WERI-Rb-1 (cell line): Measurements from ENCODE around the gene TMEM175.
A peak's percentile ranks its signal among the peaks of the same experiment; 100 is the strongest.

ENCODE experiments used
- DNase-seq: peaks from one replicate; pipeline ENCODE4 v3.0.0-alpha.2; 2020
- H3K27ac ChIP-seq: fragments of 250-450 bp; sonication (Bioruptor Pico); 2 replicates; pipeline ENCODE4 v1.5.1; 2020; ENCODE audit warnings: mild to moderate bottlenecking, moderate library complexity
- H3K27me3 ChIP-seq: fragments of 250-450 bp; sonication (Bioruptor Pico); 2 replicates; pipeline ENCODE4 v1.5.1; 2021; ENCODE audit warnings: mild to moderate bottlenecking, low read depth, moderate library complexity; ENCODE audit not compliant: insufficient read depth, severe bottlenecking
- H3K36me3 ChIP-seq: fragments of 250-450 bp; sonication (Bioruptor Pico); 2 replicates; pipeline ENCODE4 v1.5.1; 2020; ENCODE audit warnings: mild to moderate bottlenecking, moderate library complexity
- H3K4me3 ChIP-seq: 2 replicates; pipeline ENCODE4 v1.5.1; 2011; ENCODE audit warnings: low read depth, mild to moderate bottlenecking, control low read depth, low read length
- H3K9me3 ChIP-seq: fragments of 250-450 bp; sonication (Bioruptor Pico); 2 replicates; pipeline ENCODE4 v1.5.1; 2021; ENCODE audit warnings: mild to moderate bottlenecking, moderate library complexity; ENCODE audit not compliant: severe bottlenecking
- CTCF ChIP-seq: IDR thresholded peaks from 2 replicates; pipeline ENCODE4 v1.5.1; 2011; ENCODE audit warnings: low read depth, mild to moderate bottlenecking, control low read depth, inconsistent platforms, low read length

Gene TMEM175

GRCh38 chr4:895596-895995 is 36.7 kb upstream of the TMEM175 start:
- DNase-seq, result no peak

GRCh38 chr4:896216-896615 is 36.0 kb upstream of the TMEM175 start:
- Histone ChIP-seq H3K27me3 (no peaks in the 10 kb centered on the region), H3K27ac (no peak overlapping the region), H3K9me3 (no peaks in the 10 kb centered on the region), H3K4me3 (no peak overlapping the region), H3K36me3 (peaks cover 49% of the 10 kb centered on the region)
- peak; percentile 44 for TF ChIP-seq CTCF
- DNase-seq, result no peak

More at GRCh38 chr4:895596-895995, 36.7 kb upstream of the TMEM175 start:
- Histone ChIP-seq H3K4me3 (no peak overlapping the region), H3K27ac (no peak overlapping the region), H3K27me3 (no peaks in the 10 kb centered on the region), H3K36me3 (peaks cover 49% of the 10 kb centered on the region), H3K9me3 (no peaks in the 10 kb centered on the region)
- TF ChIP-seq CTCF, result no peak

GRCh38 chr4:896630-897029 is 35.6 kb upstream of the TMEM175 start:
- H3K4me3 ChIP-seq, result no peak overlapping the region
- no peak for DNase-seq
- no peaks in the 10 kb centered on the region for H3K9me3 ChIP-seq
- no peaks in the 10 kb centered on the region for H3K27me3 ChIP-seq
- TF ChIP-seq CTCF, result no peak
- H3K27ac ChIP-seq, result no peak overlapping the region
- peaks cover 52% of the 10 kb centered on the region for H3K36me3 ChIP-seq

- no peak overlapping the region for H3K4me3 ChIP-seq
- H3K27ac ChIP-seq, result no peak overlapping the region
- H3K36me3 ChIP-seq, result peaks cover 48% of the 10 kb centered on the region
- no peaks in the 10 kb centered on the region for H3K27me3 ChIP-seq
- no peak for DNase-seq
- TF ChIP-seq CTCF, result no peak
- H3K9me3 ChIP-seq, result no peaks in the 10 kb centered on the region
These were observed 34.1 kb upstream of the TMEM175 start for GRCh38 chr4:898123-898522.

GRCh38 chr4:898869-899555 is 33.2 kb upstream of the TMEM175 start:
- Histone ChIP-seq H3K9me3 (no peaks in the 10 kb centered on the region), H3K36me3 (peaks cover 46% of the 10 kb centered on the region)

More at GRCh38 chr4:898869-899555, 33.2 kb upstream of the TMEM175 start:
- DNase-seq, result no peak
- H3K4me3 ChIP-seq, result no peak overlapping the region
- no peak for TF ChIP-seq CTCF
- H3K27me3 ChIP-seq, result no peaks in the 10 kb centered on the region
- no peak overlapping the region for H3K27ac ChIP-seq
